ENCODE results near the gene VPS13D.
"Not testable (repeated sequence)": the region's sequence is repeated elsewhere in the genome, so short reads cannot be mapped to it uniquely, and the experiment has no call there.

Gene VPS13D

DNA sequence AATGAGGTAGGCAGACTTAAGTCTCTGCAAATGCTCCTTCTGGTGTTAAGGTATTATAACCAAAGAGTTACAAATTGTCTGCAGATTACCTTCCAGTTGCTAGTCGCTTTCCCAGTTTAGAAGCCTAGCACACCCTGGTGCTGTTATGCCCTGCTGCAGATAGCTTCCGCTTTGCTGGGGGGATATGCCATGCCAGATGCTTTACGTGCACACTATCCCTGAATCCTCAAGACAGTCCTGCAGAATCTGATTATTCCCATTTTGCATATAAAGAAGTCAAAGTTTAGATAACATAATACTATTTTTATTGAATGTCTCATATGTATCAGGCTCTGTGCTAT is 221.7 kb downstream of the VPS13D start:
- DNase-seq (ENCODE audit: low spot score) = no peak

DNA sequence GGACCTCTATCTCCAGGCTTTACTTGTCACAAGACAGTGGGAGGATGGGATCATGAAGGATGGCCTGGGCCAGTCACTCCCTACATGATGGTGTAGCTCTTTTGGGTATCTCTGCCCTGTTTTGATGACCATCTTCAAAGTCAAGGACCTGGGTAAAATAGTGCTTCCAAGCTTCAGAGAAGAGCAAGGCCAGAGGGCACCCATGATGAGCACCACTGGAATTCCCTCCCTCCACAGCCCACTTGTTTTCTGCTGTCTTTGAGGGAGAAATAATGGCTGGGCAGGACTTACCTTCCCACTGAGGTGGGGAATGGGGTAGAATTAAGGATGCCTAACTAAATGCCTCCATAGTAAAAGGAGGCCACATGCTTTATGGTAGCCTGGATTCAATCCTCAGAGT is 222.4 kb downstream of the VPS13D start:
- no peak for DNase-seq (ENCODE audit: low spot score)

DNA sequence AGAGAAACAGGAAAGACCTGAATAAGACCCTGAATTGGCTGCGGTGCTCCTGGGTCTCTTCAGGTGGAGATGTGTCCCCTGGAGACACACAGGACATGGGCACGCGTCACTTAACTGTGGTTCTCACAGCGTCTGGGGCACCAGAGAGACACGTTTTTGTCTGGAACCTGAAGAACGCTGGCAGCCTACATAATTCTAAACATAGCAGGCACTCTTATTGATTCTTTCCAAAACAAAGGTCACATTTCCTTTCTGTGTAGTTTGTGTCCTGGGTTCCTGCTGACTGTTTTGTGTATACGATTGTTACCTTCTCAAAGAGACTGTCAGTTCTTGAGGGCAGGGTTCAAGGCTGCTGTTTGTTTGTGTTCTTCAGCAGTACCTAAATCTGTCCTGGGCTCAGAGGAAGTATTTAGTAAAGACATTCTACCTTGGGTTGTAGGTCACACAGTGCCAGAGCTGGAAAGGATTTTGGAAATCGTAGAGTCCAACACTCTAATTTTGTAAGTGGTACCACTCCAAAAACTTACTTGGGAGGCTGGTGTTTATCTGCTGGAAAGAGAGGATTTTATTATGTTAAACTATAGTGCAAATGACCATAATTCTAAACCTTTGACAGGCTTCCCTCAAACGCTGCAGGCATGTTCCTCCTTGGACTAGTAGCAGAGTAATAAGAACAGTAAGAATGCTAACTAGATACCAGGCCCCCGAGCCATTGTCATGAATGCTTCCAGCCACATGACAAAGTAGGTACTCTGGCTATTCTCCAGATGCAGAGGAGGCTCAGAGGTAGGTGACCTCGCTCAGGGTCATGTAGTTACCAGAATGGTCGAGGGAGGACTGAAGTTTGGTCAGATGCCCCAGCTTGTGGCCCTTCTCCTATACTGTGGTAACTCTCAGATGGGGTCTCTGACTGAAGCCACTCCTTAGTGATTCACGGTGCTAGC is 223.8 kb downstream of the VPS13D start:
- DNase-seq (ENCODE audit: low spot score) = no peak

DNA sequence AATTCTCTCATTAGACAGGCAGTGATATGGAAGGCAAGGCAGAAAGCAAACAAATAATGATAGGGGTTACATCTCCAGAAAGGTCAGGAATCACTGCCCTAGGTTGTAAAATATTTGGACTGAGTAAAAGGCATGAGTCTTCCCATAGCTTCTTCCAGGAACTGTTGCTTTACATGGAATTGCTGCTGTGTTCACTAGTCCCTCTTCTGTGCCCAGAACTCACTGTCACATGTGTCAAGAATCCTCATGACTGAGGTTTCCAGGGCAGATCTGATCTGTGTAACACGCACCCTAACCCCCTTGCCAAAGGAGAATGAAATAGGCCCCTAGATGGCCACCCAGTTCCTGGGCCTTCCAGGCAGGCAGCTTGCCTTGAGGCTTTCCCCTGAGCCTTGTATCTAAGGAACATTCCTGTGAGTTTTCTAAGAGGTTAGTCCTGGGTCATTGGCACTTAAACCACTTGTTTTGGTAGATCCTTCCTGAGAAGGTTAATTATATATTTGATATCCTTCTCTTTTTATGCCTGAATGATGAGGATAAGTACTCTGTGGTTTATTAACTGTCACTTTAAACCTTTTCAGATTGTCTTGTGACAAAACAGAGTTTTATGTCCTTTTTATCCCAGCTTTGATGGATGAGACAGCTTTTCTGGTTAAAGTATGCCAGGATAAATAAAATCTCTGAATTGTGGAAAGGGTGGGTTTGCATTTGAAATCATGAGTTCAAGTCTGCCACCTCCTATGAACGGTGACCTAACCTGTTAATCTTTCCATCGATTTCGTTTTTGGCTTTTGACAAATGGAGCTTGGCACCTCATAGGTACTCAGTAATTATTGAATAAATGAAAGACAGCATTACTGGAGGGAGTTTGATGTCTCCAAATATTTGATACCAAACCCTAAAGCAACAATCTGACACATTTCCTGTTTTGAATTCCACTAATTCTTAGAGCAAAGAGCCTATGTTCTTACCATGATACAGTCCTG is 224.9 kb downstream of the VPS13D start:
- no peak for DNase-seq (ENCODE audit: low spot score)

DNA sequence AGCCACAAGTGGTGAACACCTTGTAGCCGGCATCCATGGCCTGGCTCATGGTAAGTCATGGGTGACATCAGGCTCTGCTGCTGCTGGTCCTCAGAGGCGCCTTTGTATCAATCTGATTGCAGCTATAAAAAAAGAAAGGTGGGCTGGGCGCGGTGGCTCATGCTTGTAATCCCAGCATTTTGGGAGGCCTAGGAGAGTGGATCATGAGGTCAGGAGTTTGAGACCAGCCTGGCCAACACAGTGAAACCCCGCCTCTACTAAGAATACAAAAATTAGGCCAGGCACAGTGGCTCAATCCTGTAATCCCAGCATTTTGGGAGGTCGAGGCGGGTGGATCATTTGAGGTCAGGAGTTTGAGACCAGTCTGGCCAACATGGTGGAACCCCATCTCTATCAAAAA is 226.3 kb downstream of the VPS13D start:
- DNase-seq (ENCODE audit: low spot score) = not testable (repeated sequence)

DNA sequence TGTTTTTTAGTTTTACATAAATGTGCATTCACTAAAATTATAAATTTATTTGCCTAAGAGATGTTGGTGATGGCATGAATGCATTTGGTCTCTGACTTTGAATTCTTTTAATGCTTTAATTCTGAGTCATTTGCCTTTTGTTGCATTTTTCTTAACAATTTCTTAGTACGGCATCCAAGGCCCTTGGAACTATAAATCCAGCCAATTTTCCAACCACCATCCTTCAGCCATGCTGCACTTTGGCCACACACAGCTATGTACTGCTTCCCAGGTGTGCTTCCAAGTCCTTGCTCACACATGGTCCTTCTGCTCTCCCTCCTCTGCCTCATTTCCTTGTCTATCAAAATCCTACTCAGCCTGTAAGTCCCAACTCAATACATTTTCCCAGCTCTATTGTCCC is 227.1 kb downstream of the VPS13D start:
- DNase-seq (ENCODE audit: low spot score) = no peak

DNA sequence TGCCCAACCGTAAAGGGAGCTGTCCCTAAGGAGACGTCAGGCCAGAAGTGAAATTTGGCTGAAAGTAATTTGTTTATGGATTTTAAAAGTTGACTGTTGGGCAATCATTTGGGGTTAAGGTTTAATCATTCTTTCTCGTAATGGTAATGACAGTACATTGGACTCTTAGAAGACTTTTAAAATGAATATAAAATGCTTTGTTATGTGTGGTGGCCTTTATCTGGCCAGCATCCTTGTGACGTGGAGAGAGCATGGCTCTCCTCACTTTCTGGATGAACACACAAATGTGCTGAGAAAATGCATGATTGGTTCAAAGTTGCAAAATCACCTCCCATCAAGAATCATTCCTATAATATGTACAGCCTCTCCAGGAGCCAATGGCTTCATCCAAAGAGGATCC is 227.9 kb downstream of the VPS13D start:
- DNase-seq (ENCODE audit: low spot score) = no peak

DNA sequence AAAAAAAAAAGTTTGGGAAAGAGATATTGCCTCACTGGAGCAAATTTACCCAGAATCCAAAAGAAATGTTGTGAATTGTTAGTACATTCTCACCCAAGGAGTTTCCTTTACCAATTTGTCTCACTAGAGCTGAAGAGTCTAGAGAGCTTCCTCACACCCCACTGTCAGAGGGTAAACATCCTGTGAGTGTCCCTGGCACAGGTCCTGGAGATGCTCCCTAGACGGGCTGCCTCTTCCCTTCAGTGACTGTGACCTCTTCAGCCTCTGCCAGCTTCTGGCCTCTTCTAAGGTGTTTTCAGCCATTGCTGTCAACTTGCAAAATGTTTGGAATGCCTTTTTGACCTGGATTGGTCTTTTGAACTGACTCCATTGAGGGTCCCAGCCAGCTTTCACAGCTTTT is 228.7 kb downstream of the VPS13D start:
- DNase-seq (ENCODE audit: low spot score) = no peak

DNA sequence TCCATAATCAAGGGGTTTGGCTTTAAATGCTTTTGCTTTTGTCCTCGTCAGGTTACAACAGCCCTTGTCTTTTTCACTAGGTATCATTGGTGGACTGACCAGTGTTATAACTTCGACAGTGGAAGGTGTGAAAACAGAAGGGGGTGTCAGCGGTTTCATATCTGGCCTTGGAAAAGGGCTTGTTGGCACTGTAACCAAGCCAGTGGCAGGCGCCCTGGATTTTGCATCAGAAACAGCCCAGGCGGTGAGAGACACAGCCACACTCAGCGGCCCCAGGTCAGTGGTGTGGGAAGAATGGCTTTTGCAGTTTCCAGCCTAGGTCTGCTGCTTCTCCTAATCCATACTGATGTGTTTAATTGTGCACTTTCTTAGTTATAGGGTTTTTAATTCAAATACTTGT is 230.3 kb downstream of the VPS13D start:
- no peak for DNase-seq (ENCODE audit: low spot score)

DNA sequence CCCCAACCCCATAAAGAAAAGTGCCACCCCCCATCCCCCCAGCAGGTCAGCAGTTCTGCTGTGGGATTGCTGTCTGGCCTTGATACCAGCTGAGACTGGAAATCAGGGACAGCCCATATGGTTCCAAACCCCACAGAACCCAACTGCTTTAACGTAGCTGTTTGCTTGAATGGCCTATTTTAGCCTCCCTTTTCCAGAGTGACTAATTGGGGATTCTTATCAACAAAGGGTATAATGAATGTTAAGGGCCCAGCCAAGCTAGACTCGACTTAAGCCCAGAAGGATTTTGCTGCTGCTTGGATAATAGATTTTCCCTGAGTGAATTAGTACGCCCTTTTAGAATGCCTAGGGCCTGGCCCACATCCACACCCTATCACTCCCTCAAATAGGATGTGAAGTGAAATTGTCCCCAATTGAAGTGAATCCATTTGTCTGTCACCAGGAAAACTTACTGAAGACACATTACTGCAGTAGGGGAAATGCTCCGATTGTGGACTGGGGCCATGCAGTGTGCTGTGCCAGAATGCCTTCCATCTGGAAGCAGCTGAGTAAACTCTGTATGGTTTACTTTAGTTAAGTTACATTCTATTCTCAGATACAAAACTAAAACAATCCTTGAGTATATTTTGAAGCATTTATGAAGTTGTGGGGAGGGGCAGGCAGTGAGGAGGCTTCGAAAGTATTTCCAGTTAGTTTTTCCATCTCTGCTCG is 231.2 kb downstream of the VPS13D start:
- no peak for DNase-seq (ENCODE audit: low spot score)

DNA sequence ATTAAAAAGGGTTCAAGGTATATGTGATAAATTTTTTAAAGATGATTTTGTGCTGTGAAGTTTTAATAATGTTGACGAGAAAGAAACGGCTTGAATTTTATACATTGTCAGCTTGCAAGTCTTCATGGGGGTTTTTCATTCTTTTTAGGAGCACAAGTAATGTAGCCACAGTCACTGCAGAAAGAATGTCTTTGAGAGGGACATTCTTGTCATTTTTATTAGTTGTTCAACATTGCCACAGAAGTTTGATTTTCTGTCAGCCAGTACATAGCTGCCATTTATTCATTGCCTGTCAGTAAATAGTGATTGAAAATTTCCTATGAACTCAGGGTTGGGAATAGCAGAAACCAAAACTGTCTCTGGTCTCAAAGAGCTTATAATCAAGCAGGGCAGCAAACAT is 231.9 kb downstream of the VPS13D start:
- no peak for DNase-seq (ENCODE audit: low spot score)

DNA sequence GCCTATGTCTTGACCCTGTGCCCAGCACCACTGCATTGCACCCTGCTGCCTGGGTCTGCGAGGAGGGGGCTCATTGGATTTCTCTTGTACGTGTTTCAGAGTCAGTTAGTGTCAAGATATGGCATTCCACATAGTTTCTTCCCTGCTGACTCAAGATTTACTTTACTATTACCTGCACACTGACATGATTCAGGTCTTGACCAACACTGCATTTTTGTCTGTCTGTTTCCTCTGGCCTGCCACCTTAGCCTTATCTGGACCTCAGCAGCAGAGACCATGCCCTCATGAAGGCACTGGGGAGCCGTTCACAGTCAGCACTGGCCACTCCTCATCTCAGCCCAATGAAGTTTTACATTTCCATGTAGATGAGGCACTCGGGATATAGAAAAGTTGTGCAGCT is 232.8 kb downstream of the VPS13D start:
- no peak for DNase-seq (ENCODE audit: low spot score)

DNA sequence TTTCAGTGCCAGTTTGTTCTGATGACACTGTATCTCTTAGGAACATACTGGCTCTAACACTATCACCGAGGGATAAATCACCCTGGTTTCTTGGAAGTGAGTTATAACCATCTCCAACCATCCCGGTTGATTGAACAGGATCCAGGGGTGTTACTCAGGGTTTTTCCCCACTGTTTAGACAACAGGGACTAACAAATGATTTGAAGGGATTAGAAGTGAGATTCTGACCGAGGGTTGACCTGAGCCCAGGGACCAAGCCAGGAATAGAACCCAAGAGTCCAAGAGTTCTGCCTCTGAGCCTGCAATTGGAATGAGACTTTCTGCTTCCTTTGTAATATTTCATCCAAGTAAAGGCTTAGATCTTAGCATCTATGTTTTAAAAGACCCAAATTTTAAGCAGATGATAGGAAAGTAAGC is 234.2 kb downstream of the VPS13D start:
- no peak for DNase-seq (ENCODE audit: low spot score)

DNA sequence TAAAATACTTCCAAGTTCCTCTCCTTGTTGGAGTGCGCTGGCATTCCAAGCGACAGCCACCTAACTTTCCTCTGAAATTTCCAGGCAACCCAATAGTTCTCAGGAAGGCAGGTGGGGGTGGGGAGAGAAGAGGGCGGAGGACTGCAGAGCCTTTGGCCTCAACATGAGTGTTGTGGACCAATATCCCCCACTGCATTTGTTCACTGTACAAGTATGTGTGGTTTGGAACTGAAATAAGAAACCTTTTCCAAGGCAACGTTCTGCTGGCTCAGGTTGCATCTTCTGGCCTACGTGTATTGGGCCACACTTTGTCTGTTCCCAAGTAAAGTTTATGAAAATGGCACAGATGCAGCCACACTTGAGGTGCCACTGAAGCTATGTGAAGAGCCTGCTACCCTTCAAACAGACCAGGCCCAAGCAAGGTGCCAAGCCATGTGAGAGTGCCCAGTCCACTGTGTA is 234.8 kb downstream of the VPS13D start:
- DNase-seq (ENCODE audit: low spot score) = no peak

DNA sequence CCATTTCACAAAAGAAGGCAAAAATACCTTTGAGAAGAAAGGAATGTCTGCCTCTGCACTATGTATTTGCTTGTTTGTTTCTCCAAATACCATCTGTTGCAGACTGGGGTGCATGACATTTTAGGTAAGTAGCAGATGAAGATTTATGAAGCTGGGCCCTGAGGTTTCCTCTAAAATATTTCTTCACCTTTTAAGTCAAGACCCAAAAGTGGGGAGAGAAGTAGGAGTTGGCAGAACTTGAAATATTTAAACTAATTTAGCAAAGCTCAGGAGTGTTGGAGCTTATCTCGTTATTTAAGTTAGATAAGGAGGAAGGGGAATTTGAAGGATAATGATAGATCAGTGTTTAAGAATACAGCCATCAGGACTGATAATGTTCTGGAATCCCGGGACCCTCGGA is 235.3 kb downstream of the VPS13D start:
- no peak for DNase-seq (ENCODE audit: low spot score)

DNA sequence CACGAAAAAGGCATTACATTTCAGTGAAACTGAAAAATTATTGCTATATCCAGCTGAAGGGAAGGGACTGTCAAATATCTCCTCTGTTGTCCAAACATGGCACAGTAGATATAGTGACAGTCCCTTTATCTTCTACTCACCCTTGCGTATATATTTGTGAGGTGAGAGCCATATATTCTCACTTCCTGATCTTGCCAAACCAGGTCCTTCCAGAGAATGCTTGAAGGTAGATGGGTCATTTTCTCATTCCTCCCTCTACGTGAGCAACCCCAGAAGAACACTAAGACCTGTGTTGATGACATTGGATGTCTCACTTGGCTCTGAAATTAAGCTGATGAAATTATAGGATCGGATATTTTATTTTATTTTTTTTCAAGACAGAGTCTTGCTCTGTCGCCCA is 237.0 kb downstream of the VPS13D start:
- no peak for DNase-seq (ENCODE audit: low spot score)

DNA sequence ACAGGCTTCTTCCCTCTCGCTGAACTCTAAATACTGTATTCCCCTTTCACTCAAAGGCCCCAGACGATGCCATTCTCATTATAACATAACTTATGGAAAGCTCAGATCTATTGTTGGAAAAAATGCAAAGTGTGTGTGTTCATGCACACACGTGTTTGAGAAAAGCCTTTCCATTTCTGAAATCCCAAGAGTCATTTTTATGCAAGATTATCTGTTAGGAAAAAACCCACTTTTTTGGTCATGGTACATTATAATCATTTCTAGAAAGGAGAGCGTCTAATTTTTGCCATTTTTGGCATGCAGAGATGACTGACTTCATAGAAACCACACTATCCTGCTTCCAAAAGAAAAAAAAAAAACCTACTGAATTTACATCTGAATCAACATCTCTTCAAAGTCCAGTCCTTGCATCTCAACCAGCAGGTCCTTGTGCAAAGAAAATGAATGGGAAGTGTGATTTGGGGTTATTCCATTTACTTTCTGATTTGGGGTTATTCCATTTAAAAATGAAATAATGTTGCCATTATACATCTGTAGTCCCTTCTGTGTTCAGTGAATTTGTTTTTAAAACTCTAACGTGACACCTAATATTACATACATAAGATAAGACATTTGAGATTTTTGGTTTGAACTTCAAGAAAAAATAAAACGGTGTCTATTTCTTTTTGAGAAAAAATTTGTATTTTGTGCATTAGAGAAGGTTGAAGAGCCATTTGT is 237.9 kb downstream of the VPS13D start:
- DNase-seq (ENCODE audit: low spot score) = no peak

DNA sequence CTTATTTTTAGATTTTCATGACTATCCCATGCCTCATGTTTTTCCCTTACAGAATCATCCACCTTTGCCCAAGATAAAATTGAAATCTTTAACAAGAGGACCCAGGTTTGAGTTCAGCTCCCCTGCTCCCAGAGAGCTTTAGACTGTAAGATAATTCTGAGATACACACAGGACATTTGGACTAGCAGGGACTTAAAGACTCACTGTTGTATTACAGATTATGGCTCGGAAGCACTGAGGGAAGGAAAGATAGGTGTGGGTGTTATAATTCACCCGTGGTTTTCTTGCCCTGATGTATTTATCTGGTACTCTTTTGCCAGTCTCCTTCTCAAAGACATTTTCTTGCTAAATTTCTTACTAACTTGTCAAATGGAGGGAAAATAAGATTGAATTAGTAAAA is 238.5 kb downstream of the VPS13D start:
- DNase-seq (ENCODE audit: low spot score) = no peak

DNA sequence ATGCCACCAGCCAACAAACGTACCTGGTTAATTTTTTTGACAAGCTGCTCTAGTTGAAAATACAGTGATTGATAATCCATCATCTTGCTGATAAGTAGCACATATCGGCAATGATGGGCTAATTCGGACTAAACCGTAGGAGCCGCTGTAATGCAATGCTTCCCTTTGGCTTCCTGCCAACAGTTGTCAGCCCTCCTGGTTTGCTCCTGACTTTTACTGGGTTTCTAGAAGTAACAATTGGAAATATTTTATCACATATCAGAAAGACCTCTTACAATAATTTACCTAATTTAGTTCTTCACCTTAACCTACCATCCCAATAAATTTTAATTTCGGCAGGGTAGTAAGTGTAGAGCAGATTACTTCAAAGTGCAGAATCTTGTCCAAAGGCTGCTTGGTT is 239.7 kb downstream of the VPS13D start:
- no peak for DNase-seq (ENCODE audit: low spot score)

DNA sequence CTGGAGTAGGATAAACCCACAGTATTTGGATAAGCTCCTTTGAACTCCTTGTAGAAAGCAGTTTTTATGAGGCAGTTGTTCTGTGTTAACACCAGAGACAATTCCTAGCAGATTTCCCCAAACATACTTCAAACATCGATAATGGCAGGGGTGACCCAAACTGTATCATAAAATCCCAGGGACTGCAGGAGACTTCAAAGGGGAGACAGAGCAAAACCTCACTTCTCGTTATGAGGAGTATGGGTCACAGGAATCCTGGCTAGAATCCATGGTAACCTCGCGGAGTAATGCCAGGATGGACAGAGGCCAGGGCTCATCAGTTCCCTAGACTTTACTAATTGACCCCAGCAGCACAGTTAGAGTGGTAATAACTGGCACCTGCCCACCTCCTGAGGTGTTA is 240.2 kb downstream of the VPS13D start:
- DNase-seq (ENCODE audit: low spot score) = no peak

DNA sequence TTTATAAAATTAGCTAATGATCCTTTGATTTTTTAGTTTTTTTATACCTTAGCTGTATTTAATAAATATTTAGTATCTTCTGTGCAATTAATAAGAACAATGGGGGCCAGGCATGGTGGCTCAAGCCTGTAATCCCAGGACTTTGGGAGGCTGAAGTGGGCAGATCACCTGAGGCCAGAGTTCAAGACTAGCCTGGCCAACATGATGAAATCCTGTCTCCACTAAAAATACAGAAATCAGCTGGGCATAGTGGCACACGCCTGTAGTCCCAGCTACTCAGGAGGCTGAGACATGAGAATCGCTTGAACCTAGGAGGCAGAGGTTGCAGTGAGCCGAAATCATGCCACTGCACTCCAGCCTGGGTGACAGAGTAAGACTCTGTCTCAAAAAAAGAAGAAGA is 241.1 kb downstream of the VPS13D start:
- not testable (repeated sequence) for DNase-seq (ENCODE audit: low spot score)

All from globus pallidus (tissue), 1 donor.